Mesenteric fat pad (tissue), 1 donor: ENCODE data around the gene TIMM13. TPM values are rescaled to one million over a fixed set of nuclear protein-coding genes. Genes with fewer than 3 reads are reported as not detected.
"Not testable (repeated sequence)": the region's sequence is repeated elsewhere in the genome, so short reads cannot be mapped to it uniquely, and the experiment has no call there.

Experiments used
- DNase-seq: peaks from one replicate; pipeline ENCODE4 v3.0.0-alpha.2; 2020; ENCODE audit warnings: low spot score
- long read RNA-seq: library from polyadenylated mRNA; unstranded; transcript quantifications from one replicate; pipeline ENCODE4 v2.0.0, GENCODE V29; 2020
- total RNA-seq: library from RNA; stranded (reverse); fragmentation: NEBNext Ultra II Directional; extraction: Animal tissue kit (Norgen Biotek cat#: 25700); gene quantifications from one replicate; pipeline ENCODE4 v1.2.1, GENCODE V29; 2021
- donor health status: DM: yes; HTN: yes; CAD: no.

Gene TIMM13
- total RNA-seq, result 80.3 TPM
- long read RNA-seq, transcript TIMM13-201 (3 exons, 1,973 nt), result major isoform, 77 of 86 reads
- long read RNA-seq, partial matches to known transcripts, result 7 of 86 reads
- long read RNA-seq, other reads (novel, unspliced or antisense), result 2 of 86 reads

DNA sequence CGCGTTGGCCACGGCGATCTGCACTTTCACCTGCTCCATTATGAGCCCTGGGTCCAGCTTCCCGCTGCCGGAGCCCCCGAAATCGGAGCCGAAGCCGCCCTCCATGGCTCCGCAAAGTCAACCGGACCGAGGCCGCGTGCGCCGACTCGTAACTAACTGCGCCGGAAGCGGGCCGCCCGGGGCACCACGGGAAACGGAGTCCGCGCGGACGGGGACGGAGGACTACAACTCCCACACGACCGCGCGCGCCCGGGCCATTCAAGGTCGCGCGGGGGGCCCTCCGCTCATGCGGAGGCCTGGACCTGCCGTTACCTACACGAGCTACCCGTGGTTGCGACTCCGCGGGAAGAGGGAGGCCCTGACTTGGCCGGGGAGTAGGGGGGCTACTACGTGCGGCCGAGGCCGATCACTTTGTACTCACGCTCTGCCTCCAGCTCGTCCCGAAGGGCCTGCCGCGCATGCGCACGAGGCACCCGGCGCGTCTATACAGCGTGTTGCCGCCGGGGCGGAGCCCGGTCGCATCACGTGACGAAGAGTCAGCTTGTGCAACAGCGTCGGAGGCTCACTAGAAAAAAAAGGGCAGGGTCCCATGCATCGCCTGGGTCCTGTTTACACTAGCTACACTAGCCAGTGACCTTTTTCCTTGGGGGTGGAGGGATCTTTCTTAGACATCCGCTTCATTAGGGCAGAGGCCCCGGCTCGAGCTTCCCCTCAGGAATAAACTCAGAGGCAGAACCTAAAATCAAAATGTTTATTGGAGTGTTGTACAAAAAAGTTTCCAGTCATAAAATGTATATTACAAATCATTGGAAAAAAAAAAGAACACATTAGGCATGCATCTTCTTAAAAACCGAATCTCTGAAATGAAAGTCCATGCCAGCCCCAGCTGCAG lies at the start of gene TIMM13:
Gene TIMM13, minus strand, starts transcription at position 158 of the 892 bp plus-strand sequence. Its CDS starts 53 bp downstream, at position 105.
- peak; percentile 99 for DNase-seq

- DNase-seq, result no peak
These were observed 49.2 kb upstream of the TIMM13 start for GRCh38 chr19:2476451-2477140.

- DNase-seq, result peak; percentile 99
These were observed 48.5 kb upstream of the TIMM13 start, which contains the start of gene GADD45B for GRCh38 chr19:2475702-2476450. Gene GADD45B, plus strand, starts transcription at chr19:2476127. Its CDS starts 232 bp downstream, at chr19:2476359.

DNA sequence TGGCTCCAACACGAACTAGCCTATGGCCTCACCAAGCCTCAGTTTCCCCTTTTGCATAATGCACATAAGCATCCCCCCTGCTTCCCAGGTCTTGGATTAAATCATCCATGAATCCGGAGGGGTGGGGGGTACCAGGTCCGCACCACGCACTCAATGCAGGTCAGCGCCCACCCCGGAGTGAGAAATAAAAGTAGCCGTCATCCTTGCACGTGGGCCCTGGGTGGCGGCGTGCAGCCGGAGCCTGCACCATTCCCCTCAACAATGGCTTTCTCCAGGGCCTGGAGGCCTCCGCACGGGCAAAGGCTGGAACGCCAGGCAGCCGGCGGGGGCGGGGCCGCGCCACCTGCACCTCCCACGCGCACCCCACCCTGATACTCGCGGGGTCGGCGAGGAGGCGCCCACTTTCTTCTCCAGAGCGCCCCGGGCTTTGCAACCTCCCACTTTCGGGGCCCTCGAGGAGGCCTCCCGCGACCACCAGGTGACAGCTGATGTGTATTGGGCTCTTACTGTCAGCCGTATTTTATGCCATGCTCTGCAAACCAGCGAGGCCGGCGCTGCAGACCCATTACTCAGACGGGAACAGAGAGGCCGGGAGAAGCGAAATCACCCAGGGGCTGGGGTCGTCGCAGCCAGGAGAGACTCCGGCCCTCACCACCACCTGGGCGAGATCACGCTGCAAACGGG lies 47.8 kb upstream of the TIMM13 start:
- no peak for DNase-seq

DNA sequence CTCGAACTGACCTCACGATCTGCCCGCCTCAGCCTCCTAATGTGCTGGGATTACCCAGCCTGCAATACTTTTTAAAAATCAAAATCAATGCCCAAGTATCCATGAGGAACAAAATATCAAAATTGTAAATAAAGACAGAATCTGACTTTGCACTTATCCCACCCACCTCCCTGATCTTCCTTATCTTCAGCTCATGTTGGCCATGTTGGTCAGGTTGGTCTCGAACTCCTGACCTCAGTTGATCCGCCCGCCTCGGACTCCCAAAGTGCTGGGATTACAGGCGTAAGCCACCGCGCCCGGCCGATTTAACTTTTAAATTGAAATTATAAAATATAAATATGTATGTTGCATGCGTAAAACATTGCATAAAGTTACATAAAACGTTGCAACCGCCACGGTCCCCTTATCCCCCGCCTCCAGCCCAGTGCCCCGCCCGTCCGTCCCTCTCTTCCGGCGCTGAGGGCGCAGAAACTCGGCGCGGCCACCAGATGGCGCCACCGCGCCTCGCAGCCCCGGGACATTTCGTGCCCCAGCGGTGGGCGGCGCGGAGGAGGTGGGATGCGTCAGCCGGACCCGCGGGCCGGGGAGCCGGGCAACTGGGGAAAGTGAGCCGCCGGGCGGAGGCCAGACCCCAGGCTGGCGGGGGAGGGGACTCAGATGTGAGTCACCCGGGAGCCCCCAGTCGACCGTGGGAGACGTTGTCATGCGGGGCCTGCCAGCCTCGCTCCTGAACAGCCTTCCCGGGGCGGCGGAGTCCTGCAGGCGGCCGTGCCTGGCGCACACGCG lies 47.0 kb upstream of the TIMM13 start:
- peak; percentile 97 for DNase-seq

- not testable (repeated sequence) for DNase-seq
These were observed 42.5 kb upstream of the TIMM13 start for GRCh38 chr19:2469915-2470200.

DNA sequence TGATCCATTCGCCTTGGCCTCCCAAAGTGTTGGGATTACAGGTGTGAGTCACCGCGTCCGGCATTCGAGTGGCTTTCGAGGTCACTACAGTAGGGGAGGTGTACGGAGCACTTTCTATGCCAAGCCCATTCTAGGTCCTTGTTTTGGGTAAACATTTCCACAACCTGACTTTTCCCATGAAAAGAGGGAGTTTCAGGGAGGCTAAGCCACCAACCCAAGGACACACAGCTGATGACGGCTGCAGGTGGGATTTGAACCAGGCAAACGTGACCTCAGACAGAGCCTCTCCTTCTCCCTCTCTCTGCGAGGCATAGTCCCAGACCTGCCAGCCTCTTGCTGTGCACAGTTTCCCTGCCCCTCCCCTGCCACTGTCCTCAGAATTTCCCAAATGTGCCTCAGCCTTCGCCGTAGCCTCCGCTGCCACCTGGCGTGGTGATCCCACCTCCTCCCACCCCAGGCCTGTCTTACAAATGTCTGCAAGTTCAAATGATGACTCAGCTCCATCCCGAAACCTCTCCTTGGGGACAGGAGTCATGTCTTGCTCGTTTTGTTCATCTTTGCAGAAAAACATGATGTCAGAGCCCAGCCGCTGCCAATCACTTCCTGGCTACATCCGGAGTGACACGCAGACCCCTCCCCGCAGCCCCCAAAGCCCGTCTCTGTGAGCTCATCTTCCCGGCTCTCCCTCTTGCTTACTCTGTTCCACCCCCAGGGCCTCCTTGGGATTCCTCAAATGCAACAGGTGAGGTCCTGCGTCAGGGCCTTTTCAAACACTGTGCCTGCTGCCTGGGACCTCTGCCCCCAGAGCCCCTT lies 41.9 kb upstream of the TIMM13 start:
- no peak for DNase-seq

- no peak for DNase-seq
These were observed 41.2 kb upstream of the TIMM13 start for GRCh38 chr19:2468596-2468995.

DNA sequence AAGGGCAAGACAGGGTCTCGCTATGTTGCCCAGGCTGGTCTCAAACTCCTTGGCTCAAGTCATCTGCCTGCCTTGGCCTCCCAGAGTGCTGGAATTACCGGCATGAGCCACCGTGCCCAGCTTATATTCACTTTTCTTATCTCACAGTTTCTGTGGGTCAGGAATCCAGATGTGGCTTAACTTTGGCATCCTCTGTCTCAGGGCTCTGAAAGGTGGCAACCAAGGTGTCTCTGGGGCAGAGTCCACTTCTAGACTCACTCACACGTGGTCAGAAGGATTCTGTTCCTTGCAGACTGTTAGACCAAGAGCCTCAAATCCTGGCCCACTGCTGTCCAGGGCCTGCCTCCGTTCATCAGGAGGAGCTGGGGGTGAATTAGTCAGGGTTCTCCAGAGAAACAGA lies 37.0 kb upstream of the TIMM13 start:
- DNase-seq, result no peak

DNA sequence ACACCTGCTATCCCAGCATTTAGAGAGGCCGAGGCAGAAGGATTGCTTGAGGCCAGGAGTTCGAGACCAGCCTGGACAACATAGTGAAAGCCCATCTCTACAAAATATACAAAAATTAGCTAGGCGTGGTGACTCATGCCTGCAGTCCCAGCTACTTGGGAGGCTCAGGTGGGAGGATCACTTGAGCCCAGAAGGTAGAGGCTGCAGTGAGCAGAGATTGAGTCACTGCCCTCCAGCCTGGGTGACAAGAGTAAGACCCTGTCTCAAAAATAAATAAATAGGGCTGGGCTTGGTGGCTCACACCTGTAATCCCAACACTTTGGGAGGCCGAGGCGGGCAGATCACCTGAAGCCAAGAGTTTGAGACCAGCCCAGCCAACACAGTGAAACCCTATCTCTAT lies 36.3 kb upstream of the TIMM13 start:
- DNase-seq, result not testable (repeated sequence)

DNA sequence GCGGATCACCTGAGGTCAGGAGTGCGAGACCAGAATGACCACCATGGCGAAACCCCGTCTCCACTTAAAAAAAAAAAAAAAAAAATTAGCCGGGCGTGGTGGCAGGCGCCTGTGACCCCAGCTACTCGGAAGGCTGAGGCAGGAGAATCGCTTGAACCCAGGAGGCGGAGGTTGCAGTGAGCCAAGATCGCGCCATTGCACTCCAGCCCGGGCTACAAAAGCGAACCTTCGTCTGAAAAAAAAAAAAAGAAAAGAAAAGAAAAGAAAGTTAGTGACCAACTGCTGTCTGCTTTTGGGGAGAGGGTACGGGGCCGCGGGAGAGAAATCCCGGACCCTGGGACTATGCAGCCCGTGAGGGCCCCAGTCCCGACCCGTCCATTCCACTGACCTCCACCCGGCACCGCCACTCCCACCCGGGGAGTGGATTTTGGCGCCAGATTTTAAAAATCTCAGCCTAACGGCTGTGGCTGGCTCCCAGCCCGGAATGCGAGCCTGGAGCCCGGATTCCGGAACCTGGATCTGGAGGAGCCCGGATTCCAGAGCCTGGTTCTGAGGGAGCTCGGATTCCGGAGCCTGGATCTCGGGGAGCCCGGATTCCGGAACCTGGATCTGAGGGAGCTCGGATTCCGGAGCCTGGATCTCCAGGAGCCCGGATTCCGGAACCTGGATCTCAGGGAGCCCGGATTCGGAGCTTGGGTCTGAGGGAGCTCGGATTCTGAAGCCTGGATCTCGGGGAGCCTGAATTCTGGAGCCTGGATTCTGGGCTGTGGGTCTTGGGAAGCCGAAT lies 35.4 kb upstream of the TIMM13 start:
- DNase-seq, result peak; percentile 92

DNA sequence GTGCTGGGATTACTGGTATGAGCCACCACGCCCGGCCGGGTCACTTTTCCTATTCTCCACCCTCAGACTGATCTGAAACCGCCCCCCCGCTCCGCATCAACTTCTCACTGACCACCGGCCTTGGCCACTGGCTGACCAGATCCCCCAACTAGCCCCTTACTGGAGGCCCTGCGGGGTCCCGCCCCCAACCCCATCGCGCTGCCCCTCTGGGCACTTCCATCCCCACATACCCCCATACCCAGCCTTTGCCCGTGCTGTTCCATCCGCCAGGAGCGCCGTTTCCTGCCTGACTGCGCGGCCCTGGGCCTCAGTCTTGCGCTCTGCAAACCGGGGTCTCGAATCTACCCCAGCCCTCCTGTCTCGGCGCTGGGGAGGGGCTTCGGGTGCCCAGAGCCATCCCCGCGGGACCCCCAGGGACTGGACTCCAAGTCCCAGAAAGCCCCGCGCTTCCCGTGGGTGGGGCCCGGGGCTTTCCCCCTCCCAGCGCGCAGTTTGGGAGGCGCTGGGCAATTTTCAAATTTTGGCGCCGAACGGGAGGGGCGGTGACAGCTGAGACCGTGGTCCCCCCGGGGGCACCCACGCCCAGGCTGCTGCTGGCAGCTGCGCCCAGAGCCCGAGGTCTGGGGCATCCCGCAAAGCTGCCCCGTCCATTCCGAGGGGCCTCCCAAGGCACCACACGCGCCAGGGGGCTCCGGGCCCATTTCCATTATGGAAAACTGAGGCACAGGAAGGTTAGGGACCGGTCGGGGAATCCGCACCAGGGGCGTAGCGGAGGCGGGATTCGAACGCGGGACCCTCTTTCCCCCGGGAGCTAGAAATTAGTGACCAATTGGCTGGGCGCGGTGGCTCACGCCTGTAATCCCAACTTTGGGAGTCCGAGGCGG lies 34.6 kb upstream of the TIMM13 start:
- DNase-seq, result no peak

- no peak for DNase-seq
These were observed 32.9 kb upstream of the TIMM13 start for GRCh38 chr19:2460245-2460644.

DNA sequence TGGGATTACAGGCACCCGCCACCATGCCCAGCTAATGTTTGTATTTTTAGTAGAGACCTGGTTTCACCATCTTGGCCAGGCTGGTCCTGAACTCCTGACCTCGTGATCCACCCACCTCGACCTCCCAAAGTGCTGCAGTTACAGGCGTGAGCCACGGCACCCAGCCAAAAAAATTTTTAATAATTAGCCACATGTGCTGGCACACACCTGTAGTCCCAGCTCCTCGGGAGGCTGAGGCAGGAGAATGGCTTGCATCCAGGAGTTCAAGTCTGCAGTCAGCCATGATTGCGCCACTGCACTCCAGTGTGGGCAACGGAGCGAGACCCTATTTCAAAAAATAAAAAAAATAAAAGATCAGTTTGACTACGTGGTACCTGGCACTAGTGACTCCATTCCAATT lies 31.4 kb upstream of the TIMM13 start:
- DNase-seq, result not testable (repeated sequence)

GRCh38 chr19:2458054-2458453 lies 30.7 kb upstream of the TIMM13 start:
- no peak for DNase-seq

GRCh38 chr19:2457394-2458037 lies 30.1 kb upstream of the TIMM13 start:
- DNase-seq, result no peak
